ENCODE data around the gene SCT.

Gene SCT

GRCh38 chr11:609341-609811 lies 17.6 kb downstream of the SCT start:
- no peak for DNase-seq

GRCh38 chr11:608791-609251 lies 18.2 kb downstream of the SCT start:
- DNase-seq, result no peak

DNA sequence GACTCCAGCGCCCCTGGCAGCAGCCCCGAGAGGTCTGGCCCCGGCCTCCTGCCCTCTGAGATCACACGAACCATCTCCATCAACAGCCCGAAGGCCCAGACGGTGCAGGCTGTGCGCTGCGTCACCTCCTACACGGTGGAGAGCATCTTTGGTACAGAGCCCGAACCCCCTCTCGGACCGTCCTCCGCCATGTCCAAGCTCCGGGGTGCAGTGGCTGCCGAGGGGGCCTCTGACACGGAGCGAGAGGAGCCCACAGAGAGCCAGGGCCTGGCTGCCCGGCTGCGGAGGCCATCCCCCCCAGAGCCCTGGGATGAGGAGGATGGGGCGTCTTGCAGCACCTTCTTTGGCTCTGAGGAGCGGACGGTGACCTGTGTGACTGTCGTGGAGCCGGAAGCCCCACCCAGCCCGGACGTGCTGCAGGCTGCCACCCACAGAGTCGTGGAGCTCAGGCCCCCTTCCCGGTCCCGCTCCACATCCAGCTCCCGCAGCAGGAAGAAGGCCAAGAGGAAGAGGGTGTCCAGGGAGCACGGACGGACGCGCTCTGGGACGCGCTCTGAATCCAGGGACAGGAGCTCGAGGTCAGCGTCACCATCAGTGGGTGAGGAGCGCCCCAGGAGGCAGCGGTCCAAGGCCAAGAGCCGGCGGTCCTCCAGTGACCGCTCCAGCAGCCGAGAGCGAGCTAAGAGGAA lies 18.9 kb downstream of the SCT start:
- no peak for DNase-seq

- no peak for DNase-seq
These were observed 19.8 kb downstream of the SCT start for GRCh38 chr11:607020-607780.

DNA sequence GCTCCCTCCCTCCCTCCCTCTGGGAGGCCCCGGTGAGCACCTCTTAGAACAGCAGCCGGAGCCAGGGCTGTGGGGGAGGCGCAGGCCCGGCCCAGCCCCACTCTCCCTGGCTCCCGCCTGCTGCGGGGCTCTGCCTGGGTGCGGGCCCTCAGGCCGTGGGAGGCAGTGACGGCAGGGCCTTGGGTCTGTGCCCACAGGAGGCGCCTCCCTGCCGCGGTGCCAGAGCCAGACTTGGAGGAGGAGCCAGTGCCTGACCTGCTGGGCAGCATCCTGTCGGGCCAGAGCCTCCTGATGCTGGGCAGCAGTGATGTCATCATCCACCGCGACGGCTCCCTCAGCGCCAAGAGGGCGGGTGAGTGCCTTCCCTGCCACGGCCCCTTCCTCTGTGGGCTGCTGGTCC lies 20.7 kb downstream of the SCT start:
- no peak for DNase-seq

- DNase-seq, result no peak
These were observed 21.5 kb downstream of the SCT start for GRCh38 chr11:605286-606129.

- no peak for DNase-seq
These were observed 23.8 kb downstream of the SCT start for GRCh38 chr11:603154-603553.

DNA sequence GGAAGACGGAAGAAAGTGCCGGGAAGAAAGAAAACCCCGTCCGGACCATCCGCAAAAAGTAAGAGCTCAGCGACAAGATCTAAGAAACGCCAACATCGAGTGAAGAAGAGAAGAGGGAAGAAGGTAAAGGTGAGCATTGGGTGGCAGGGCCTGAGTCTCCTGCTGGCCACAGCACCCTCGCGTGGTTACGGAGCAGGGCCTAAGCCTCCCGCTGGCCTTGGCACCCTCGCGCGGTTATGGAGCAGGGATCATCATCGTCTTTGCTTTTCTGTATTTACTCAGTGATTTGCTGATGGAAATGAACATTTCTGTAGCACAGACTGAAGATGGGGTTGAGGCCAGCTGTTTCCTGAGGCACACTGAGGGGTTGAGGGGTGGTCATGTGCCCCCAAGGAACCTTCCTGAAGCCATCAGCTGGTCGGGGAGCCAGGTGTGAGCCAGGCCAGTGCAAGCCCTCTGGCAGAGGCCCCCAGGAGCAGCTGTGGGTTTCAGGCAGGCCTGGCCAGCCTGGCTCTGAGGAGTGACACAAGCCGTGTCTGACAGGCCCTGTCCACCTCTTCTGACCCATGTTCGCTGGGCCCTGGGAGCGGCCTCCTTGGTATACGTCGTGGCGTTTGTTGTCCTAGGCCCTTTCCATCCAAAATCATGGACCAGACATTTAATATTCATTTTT lies 25.3 kb downstream of the SCT start:
- DNase-seq, result no peak

DNA sequence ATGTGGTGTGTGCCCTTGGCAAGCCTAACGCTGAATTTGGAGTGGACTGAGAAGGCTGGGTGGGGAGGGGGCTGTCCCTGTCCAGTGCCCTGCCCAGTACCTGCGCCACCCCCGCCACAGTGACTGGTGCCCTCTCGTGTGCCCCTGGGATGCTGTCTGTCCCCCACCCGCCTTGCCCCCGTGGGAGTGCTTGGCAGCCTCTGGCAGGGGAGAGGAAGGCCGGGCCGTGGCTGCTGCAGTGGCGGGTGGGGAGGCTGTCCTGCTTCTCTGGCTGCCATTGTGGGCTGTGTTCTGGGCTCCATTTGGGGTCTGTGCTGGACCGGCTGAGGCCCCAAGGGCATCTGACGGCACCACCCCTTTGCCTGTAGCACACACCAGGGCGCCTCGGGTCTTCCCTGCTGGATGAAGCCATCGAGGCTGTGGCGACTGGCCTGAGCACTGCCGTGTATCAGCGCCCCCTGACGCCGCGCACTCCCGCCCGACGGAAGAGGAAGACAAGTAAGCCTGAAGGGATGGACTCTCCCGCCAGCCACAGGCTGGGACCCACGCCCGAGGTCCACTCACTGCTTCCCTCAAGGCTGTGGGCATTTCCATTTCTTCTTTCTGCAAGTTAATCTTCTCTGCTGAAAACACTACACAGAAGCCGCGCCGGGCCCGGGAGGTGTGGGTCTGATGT lies 28.8 kb downstream of the SCT start:
- DNase-seq, result no peak

DNA sequence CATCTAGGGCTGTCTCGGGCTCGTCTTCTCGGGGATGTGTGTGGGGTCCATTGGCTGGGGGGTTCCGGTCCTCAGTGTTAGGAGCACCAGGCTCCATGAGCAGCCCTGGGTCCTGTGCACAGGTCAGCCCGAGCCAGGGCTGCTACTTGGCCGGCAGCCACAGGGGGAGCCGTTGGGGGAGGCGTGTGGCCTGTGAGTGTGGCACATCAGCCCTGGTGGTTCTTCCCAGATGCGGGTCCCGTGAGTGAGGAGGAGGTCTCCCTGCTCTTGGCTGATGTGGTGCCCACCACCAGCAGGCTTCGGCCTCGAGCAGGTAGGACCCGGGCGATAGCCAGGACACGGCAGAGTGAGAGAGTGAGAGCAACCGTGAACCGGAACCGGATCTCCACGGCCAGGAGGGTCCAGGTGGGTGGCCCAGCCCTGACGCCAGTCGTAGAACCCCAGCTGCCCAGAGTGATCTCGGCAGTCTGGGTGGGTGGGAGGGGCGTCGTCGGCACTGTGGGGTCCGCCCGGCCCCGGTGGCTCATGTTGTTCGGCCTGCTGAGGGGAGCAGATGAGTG lies 29.7 kb downstream of the SCT start:
- DNase-seq, result no peak

DNA sequence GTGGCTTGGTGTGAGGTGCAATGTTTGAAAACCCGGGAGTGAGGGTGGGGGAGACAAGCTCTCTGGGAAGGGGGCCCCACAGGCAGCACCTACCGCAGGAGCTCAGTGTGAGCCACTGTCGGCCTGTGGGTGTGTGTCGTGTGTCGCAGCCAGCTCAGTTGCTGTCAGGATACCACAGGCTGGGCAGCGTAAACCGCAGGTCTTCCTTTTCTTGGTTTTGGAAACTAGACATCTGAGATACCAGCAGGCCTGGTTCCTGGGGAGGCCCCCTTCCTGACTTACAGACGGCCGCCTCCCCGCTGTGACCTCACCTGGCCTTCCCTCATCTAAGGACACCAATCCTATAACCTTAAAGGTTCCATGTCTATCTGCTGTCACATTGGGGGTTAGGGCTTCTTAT lies 30.6 kb downstream of the SCT start:
- no peak for DNase-seq

GRCh38 chr11:595400-595799 lies 31.6 kb downstream of the SCT start:
- DNase-seq, result no peak

- DNase-seq, result no peak
These were observed 33.6 kb downstream of the SCT start for GRCh38 chr11:593347-593746.

- no peak for DNase-seq
These were observed 34.1 kb downstream of the SCT start for GRCh38 chr11:592918-593317.

DNA sequence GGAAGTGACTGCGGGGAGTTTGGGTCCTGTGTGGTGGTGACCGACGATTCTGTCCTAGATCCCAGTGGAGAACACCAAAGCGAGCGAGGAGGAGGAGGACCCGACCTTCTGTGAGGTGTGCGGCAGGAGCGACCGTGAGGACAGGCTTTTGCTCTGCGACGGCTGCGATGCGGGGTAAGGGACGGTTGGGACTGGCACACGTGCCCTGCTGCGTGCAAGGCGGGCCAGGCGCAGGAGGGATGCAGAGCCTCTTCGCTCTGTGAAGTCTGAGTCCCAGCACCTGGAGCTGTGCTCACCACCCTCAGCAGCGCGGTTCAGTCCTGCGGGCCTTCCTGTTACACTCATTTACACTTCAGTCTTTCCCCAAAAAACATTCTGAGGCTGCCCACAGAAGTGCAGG lies 34.5 kb downstream of the SCT start:
- no peak for DNase-seq

DNA sequence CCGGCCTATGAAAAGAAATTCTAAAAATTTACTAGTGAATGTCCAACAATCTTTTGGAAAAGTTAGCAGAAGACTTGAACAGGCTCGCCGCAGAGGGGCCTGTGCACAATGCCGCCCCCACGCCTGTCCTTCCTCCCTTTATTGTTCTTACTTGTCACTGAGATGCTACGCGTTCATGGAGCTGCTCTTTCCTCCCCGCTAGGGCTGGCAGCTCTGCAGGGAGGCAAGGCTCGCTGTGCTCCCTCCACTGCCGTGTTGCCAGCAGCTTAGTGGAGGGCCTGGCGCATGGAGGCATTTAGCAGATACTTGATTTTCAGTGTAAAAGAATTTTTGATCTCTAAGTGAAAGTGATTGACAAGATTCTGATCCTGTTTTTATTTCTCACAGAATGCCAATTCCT lies 36.0 kb downstream of the SCT start:
- no peak for DNase-seq

GRCh38 chr11:589798-590197 lies 37.2 kb downstream of the SCT start:
- no peak for DNase-seq

DNA sequence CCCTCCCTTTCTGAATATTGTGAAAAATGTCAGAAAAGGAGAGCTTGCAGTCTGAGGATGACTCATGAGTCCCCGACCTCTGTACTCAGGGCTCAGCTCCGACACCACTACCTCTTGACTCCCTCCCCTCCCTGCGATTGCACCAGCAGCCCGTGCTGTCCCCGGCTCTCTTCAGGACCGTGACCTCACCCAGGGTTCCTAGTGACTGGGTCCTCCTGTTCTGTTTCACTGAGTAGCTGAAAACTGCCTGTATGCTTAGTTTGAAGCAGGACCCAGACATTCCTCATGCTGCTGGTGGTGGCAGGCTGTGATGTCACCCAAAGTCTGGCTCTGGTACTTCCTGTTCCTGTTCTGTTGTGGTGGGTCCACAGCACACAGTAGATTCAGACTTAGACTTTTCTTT lies 39.0 kb downstream of the SCT start:
- DNase-seq, result no peak

DNA sequence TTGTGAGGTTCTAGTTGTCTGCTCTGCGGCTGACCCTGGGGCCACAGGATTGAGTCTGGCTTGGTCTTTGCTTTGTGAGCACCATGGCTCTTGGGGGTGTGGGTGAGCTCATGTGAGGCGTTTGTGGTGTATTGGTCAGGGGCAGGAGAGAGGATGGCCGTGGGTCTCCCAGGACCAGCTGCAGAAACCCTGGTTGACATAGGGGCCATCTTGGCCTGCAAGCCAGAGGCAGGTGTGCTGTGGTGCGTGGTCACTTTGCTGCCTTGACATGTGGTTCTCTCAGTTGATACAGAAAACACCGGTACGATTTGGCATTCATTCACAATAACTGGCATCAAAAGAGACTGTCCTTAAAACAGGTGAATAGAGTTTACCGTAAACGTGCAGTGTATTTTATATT lies 39.4 kb downstream of the SCT start:
- no peak for DNase-seq

DNA sequence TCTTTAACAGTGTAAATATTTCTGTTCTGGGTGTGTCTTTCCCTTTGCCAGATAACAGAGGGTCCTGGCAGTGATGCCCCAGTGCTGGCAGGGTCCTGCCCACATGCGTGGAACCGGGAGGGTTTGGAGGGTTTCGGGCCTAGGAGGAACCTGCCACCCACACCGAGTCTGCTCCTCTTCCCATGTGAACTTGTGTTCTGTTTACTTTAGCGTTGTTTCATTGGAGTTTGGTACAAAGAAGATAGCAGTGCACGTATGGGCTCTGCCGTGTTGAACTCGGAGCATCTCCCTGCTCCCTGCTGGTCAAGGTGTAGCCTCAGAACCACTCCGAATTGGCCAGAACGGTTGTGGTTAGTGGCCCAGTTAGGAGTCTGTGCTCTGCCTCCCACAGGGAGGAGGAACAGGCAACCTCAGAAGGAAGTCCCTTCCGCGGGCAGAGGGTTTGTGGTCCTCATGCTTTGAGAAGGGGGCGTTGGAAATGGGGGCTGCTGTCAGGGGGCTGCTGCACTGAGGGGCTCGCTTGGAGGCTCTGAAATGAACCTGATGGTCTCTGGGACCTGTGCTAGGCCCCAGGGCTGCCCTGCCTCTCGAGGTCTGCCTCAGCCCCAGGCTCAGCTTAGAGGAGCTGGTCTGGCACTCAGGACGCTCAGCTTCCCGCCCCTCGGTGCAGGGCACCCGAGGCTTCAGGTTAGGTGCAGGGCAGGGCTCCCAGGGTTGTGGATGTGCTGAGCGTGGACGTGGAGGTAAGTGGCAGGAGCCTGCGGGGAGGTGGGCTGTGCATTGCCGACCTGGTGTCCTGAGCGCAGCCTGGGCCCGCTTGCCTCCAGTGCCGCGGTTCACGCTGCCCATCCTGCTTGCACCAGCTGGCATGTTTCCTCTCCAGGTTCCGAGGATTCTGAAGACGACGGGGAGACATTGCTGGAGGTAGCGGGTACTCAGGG lies 40.3 kb downstream of the SCT start:
- DNase-seq, result no peak

DNA sequence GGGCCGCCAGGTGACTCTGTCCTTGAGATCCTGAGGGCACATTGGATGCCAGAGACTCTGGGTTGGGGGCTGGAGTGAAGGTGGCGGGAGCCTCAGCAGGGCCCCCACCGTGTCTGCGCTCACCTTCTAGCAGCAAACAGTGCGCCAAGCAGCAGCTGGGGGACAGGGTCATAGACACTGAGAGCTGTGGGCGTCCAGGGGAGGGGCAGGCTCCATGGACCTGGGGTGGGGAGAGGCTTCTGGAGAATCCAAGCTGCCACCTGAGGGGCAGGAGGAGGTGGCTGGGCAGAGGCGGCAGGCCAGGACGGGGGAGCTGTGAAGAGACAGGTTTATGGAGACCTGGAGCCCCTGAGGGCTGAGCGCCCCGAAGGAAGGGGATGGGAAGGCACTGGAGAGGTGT lies 42.7 kb downstream of the SCT start:
- DNase-seq, result no peak

Measured in NCI-H510A (cell line).